Osteocyte (in vitro differentiated cells): ENCODE data around the gene TREM2. TPM values are rescaled to one million over a fixed set of nuclear protein-coding genes. Genes with fewer than 3 reads are reported as not detected.
A peak's percentile ranks its signal among the peaks of the same experiment; 100 is the strongest.

Experiments used
- DNase-seq: peaks from one replicate; pipeline ENCODE4 v3.0.0; 2021; ENCODE audit warnings: mixed read lengths; ENCODE audit not compliant: unreplicated experiment; ENCODE audit errors: extremely low spot score
- H3K27ac Mint-ChIP-seq: one replicate; pipeline ENCODE4 v1.8.0; 2021; ENCODE audit warnings: mild to moderate bottlenecking, mixed read lengths; ENCODE audit not compliant: unreplicated experiment
- H3K27me3 Mint-ChIP-seq: one replicate; pipeline ENCODE4 v1.8.0; 2021; ENCODE audit warnings: mixed read lengths; ENCODE audit not compliant: unreplicated experiment
- H3K36me3 Mint-ChIP-seq: one replicate; pipeline ENCODE4 v1.8.0; 2021; ENCODE audit warnings: mixed read lengths; ENCODE audit not compliant: unreplicated experiment
- H3K4me1 Mint-ChIP-seq: one replicate; pipeline ENCODE4 v1.8.0; 2021; ENCODE audit warnings: mixed read lengths; ENCODE audit not compliant: unreplicated experiment
- H3K4me3 Mint-ChIP-seq: one replicate; pipeline ENCODE4 v1.8.0; 2021; ENCODE audit warnings: mild to moderate bottlenecking, moderate library complexity, mixed read lengths; ENCODE audit not compliant: unreplicated experiment
- H3K9me3 Mint-ChIP-seq: one replicate; pipeline ENCODE4 v1.8.0; 2021; ENCODE audit warnings: mixed read lengths; ENCODE audit not compliant: unreplicated experiment
- total RNA-seq: library from RNA; stranded (reverse); gene quantifications from 2 replicates; pipeline ENCODE4 v1.2.1, GENCODE V29; 2021
- TF ChIP-seq, protein P1 (sequence below): fragments of 200-600 bp; sonication (generic); IDR thresholded peaks from 2 replicates; pipeline ENCODE4 v1.5.0; 2021; ENCODE audit warnings: antibody characterized with exemption, mild to moderate bottlenecking, moderate library complexity

TREM2 gene
- total RNA-seq, 1 donor from 2014 or later, result not detected

DNA sequence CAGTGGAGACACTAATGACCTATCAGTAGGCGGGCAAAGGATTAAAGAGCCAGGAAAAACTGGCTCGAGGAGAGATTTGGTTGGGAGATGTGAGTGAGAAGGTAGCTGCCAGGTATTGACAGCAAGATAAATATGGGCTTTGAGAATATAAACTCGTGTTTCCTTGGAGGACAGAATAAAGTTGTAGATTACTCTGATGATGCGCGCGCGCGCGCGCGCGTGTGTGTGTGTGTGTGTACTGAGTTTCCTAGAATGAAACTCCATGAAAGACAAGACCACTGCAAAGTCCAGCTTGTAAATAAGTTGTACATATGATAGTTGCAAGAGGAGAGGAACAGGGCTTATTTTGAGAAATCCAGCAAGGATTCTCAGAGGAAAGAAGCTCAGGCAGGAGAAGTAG is 13.3 kb upstream of the TREM2 start:
- TF ChIP-seq, protein P1, sequence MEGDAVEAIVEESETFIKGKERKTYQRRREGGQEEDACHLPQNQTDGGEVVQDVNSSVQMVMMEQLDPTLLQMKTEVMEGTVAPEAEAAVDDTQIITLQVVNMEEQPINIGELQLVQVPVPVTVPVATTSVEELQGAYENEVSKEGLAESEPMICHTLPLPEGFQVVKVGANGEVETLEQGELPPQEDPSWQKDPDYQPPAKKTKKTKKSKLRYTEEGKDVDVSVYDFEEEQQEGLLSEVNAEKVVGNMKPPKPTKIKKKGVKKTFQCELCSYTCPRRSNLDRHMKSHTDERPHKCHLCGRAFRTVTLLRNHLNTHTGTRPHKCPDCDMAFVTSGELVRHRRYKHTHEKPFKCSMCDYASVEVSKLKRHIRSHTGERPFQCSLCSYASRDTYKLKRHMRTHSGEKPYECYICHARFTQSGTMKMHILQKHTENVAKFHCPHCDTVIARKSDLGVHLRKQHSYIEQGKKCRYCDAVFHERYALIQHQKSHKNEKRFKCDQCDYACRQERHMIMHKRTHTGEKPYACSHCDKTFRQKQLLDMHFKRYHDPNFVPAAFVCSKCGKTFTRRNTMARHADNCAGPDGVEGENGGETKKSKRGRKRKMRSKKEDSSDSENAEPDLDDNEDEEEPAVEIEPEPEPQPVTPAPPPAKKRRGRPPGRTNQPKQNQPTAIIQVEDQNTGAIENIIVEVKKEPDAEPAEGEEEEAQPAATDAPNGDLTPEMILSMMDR, result no peak
- Mint-ChIP-seq H3K4me3 (no peak overlapping the region), H3K27ac (no peak overlapping the region), H3K27me3 (peaks cover 39% of the 10 kb centered on the region), H3K4me1 (no peaks in the 10 kb centered on the region), H3K9me3 (no peaks in the 10 kb centered on the region), H3K36me3 (no peaks in the 10 kb centered on the region)
- DNase-seq, result no peak

DNA sequence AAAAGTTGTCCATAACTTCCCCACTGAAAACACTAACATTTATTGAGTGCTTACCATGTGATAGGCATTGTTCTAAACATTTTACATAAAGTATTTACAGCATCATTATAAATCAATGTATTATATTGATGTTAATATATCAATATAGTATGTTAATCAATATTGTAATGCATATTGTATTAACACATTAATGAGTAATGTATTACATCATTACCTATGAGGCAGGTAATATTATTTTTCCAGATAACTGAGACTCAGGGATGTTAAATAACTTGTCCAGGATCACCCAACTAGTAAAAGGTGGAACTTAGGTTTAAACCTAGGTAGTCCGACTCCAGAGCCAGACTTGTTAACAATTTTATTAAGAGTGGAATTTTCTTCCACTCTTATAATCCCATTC is 12.2 kb upstream of the TREM2 start:
- Mint-ChIP-seq H3K9me3 (no peaks in the 10 kb centered on the region), H3K4me3 (no peak overlapping the region), H3K27me3 (peaks cover 37% of the 10 kb centered on the region), H3K27ac (no peak overlapping the region), H3K4me1 (no peaks in the 10 kb centered on the region), H3K36me3 (no peaks in the 10 kb centered on the region)
- DNase-seq, result no peak
- TF ChIP-seq, protein P1, result no peak

DNA sequence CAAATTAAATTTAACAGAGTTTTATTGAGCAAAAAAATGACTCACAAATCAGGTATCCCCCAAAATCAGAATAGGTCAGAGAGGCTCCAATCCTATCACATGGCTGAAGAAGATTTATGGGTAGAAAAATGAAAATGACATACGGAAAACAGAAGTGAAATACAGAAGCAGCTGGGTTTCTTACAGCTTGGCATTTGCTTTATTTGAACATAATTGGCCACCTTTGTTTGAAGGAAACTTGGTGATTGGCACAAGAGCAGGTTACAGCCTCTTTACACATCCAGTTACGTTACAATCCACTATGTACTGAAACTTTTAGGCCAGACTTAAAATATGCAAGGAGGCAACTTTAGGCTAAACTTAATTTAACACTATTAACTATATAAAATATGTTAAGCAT is 11.7 kb upstream of the TREM2 start:
- DNase-seq, result no peak
- H3K27ac Mint-ChIP-seq, result no peak overlapping the region
- no peaks in the 10 kb centered on the region for H3K36me3 Mint-ChIP-seq
- no peak overlapping the region for H3K4me3 Mint-ChIP-seq
- H3K4me1 Mint-ChIP-seq, result no peaks in the 10 kb centered on the region
- no peaks in the 10 kb centered on the region for H3K9me3 Mint-ChIP-seq
- H3K27me3 Mint-ChIP-seq, result peaks cover 37% of the 10 kb centered on the region
- TF ChIP-seq, protein P1, result no peak

DNA sequence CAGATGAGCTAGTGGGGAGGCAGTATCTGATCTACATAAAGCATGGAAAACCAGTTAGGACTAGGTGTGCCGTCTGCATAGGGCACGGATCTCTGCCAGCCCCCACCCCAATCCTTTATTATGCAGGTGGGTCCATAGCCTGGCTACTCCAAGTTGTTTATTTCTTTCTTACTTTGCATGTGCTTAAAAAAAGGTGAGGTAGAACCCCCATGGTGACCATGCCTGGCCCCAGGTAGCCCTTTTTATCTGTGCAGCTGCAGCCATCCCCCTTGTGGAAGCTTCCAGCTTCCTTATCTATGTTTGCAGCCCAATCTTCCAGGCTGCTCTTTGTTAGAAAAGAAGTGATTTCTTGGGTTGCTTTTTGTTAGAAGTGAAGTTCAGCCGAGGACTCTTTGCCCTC is 9.0 kb upstream of the TREM2 start:
- peaks cover 29% of the 10 kb centered on the region for H3K27me3 Mint-ChIP-seq
- no peak for DNase-seq
- no peaks in the 10 kb centered on the region for H3K4me1 Mint-ChIP-seq
- no peaks in the 10 kb centered on the region for H3K9me3 Mint-ChIP-seq
- no peaks in the 10 kb centered on the region for H3K36me3 Mint-ChIP-seq
- TF ChIP-seq, protein P1, result no peak
- H3K27ac Mint-ChIP-seq, result no peak overlapping the region
- no peak overlapping the region for H3K4me3 Mint-ChIP-seq

DNA sequence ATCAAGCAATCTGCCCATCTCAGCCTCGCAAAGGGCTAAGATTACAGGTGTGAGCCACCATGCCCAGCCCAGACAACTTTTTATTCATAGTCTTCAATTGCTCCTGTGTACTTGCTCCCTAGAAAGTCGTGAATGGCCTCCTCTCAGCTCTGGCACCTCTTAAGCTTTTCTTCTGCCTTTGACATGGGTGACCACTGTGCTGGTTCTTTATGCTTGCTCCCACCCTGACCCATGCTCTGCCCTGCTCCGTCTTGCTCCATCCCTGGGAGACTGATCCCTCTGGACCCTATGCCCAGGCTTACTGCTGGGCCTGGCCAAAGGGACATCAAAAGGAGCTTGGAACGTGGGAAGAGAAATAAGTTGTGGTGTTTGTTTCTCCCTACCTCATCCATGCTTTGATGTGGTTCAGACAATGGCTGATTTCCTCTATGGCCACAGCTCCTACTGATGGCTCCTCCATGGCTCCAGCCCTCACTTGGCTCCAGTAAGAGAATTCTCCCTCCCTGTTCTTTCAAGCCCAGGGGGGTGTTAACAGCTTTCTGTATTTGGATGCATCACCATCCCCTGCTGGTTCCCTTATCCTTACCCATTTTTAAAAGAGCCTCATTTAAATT is 7.7 kb upstream of the TREM2 start:
- no peaks in the 10 kb centered on the region for H3K4me1 Mint-ChIP-seq
- H3K27me3 Mint-ChIP-seq, result peaks cover 27% of the 10 kb centered on the region
- TF ChIP-seq, protein P1, result no peak
- no peak overlapping the region for H3K4me3 Mint-ChIP-seq
- H3K36me3 Mint-ChIP-seq, result no peaks in the 10 kb centered on the region
- DNase-seq, result peak; percentile 48
- H3K9me3 Mint-ChIP-seq, result no peaks in the 10 kb centered on the region
- H3K27ac Mint-ChIP-seq, result no peak overlapping the region
